ENCODE results near the gene RIPK1.

DNA sequence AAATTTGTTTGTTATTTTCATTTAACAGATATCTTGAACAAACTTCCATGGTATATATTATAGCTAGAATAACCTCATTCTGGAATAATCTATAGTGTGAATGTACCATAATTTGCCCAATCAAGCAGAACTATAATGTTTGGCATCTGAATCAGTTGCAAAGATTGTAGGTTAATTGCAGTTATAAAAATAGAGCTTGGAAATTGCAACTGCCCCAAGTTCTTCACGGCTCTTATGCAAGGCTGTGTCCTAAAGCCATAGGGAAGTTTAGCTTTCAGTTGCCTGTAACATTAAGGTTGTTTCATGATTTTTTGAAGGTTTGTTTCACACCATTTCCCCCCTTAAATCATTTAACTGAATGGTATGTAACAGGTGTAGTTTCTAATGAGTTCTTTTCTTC, 49.2 kb upstream of the RIPK1 start:
- TF ChIP-seq POLR2A (IDR thresholded peaks at IDR 0.05; ENCODE audit: low read depth, low read length) = no peak
- no peak for TF ChIP-seq TAF1 (IDR thresholded peaks at IDR 0.05; ENCODE audit: borderline replicate concordance, low read depth, low read length)
- no peak for TF ChIP-seq POLR2AphosphoS5 (IDR thresholded peaks at IDR 0.05; ENCODE audit: low read depth, low read length)
